Measurements from ENCODE around the gene IGFBP2.

- TF ChIP-seq CTCF (conservative IDR thresholded peaks at IDR 0.05 in 1 of 2, IDR thresholded peaks at IDR 0.05 in 1 of 2; ENCODE audit: extremely low read depth in 1 of 2, insufficient read depth in 1 of 2, low read depth in 1 of 2, low read length in 2 of 2) (no peak), EZH2 (IDR thresholded peaks at IDR 0.05; ENCODE audit: borderline replicate concordance, low read length) (no peak)
These were observed 10.7 kb upstream of the IGFBP2 start for GRCh38 chr2:216622526-216622925.
